RWPE1 (cell line): ENCODE data around the gene ANKDD1A.

ENCODE experiments used
- CTCF ChIA-PET: fragments of 350-600 bp; sonication (Branson Sonifier 250); formaldehyde crosslinking; extraction: SDS; loops from one replicate; lab custom pipeline; 2021; lab: Yijun Ruan, JAX
- POLR2A ChIA-PET: fragments of 400-600 bp; formaldehyde crosslinking; extraction: SDS; loops from one replicate; lab custom pipeline; 2020; ENCODE audit warnings: antibody characterized with exemption; ENCODE audit not compliant: low non-redundant PET; lab: Yijun Ruan, JAX
- DNase-seq: peaks from one replicate; pipeline ENCODE4 v3.0.0; 2012; ENCODE audit warnings: low spot score
- H3K27ac ChIP-seq: fragments of 450-650 bp; 2 replicates; pipeline ENCODE4 v1.5.1; 2017
- CTCF ChIP-seq: fragments of 450-650 bp; conservative IDR thresholded peaks from 2 replicates; pipeline ENCODE4 v1.5.1; 2017; ENCODE audit warnings: low read depth, mild to moderate bottlenecking

ANKDD1A gene

GRCh38 chr15:64934023-64934422 is 22.3 kb downstream of the ANKDD1A start:
- H3K27ac ChIP-seq = no peak overlapping the region
- no peak for DNase-seq
- ChIA-PET POLR2A (no interaction called here), CTCF (interaction anchor here (0.5 kb wide), 1 partner anchor 102 kb away, joined by 3 read pairs; no protein-coding TSS in a partner anchor)
- no peak for TF ChIP-seq CTCF

GRCh38 chr15:64938192-64938591 is 26.5 kb downstream of the ANKDD1A start:
- H3K27ac ChIP-seq = no peak overlapping the region
- no peak for TF ChIP-seq CTCF
- ChIA-PET POLR2A (no interaction called here), CTCF (no interaction called here)
- DNase-seq = no peak

GRCh38 chr15:64942356-64942755 is 30.7 kb downstream of the ANKDD1A start:
- no peak for TF ChIP-seq CTCF
- no peak for DNase-seq
- ChIA-PET CTCF (interaction anchor here (0.7 kb wide), 1 partner anchor 159 kb away, joined by 8 read pairs; no protein-coding TSS in a partner anchor), POLR2A (no interaction called here)
- H3K27ac ChIP-seq = no peak overlapping the region

- POLR2A ChIA-PET = interaction anchor here (0.7 kb wide), 1 partner anchor 110 kb away, joined by 4 read pairs; no protein-coding TSS in a partner anchor
- CTCF ChIA-PET = no interaction called here
- TF ChIP-seq CTCF = no peak
- H3K27ac ChIP-seq = no peak overlapping the region
- DNase-seq = no peak
These were observed 32.0 kb downstream of the ANKDD1A start for GRCh38 chr15:64943512-64944225.

- DNase-seq = no peak
These were observed 33.3 kb downstream of the ANKDD1A start for GRCh38 chr15:64944961-64945360.

GRCh38 chr15:64947211-64947610 is 35.5 kb downstream of the ANKDD1A start:
- no peak for TF ChIP-seq CTCF
- ChIA-PET CTCF (no interaction called here), POLR2A (no interaction called here)
- no peak overlapping the region for H3K27ac ChIP-seq
- no peak for DNase-seq

More at GRCh38 chr15:64944961-64945360, 33.3 kb downstream of the ANKDD1A start:
- POLR2A ChIA-PET = no interaction called here
- no peak overlapping the region for H3K27ac ChIP-seq
- no peak for TF ChIP-seq CTCF
- CTCF ChIA-PET = no interaction called here
